B cell (primary cell): ENCODE measurements around the gene LASP1. TPM values are rescaled to one million over a fixed set of nuclear protein-coding genes. Genes with fewer than 3 reads are reported as not detected.

Source experiments
- ATAC-seq: fragments of 200-7000 bp; cut with Tn5 transposase; one replicate; pipeline ENCODE4 v1.10.0; 2021; ENCODE audit warnings: low read depth, mild to moderate bottlenecking, moderate number of reproducible peaks, moderate library complexity
- CTCF ChIA-PET: fragments of 350-600 bp; sonication (Branson Sonifier 250); formaldehyde crosslinking; loops from one replicate; lab custom pipeline; 2021; ENCODE audit warnings: antibody characterized with exemption, inconsistent platforms; lab: Charles Lee
- POLR2A ChIA-PET: fragments of 350-600 bp; sonication (Branson Sonifier 250); formaldehyde crosslinking; loops from one replicate; lab custom pipeline; 2021; ENCODE audit warnings: antibody characterized with exemption; lab: Charles Lee
- DNase-seq: peaks from one replicate; pipeline ENCODE4 v3.0.0; 2013
- H2AFZ ChIP-seq: 2 replicates; pipeline ENCODE4 v1.6.1; 2012; ENCODE audit warnings: mild to moderate bottlenecking, low read depth, low read length; ENCODE audit not compliant: insufficient read depth, poor library complexity, severe bottlenecking
- H3K27ac ChIP-seq, 2 donors: 1 replicate in 1 of 2; 2 replicates in 1 of 2; pipeline ENCODE4 v1.5.1; 2012 to 2013; ENCODE audit warnings: low read length in 2 of 2, mild to moderate bottlenecking in 2 of 2, moderate library complexity in 1 of 2
- H3K27me3 ChIP-seq, 4 experiments: fragments of 200-600 bp in 1 of 4; sonication (generic) in 1 of 4; replicated peaks in 1 of 4; 1 replicate in 2 of 4; 2 replicates in 2 of 4; pipeline versions ENCODE4 v1.6.1 to v1.7.0; 2013 to 2016; ENCODE audit warnings: low read length in 3 of 4, mild to moderate bottlenecking in 2 of 4, mixed read lengths in 1 of 4, moderate library complexity in 1 of 4; ENCODE audit not compliant: insufficient read depth in 4 of 4, control insufficient read depth in 3 of 4; ENCODE audit errors: control extremely low read depth in 1 of 4
- H3K36me3 ChIP-seq, 2 experiments: replicated peaks in 1 of 2; 1 replicate in 1 of 2; 2 replicates in 1 of 2; pipeline versions ENCODE4 v1.6.1 to v1.7.1; 2013; ENCODE audit warnings: low read length in 1 of 2; ENCODE audit not compliant: insufficient read depth in 2 of 2, control insufficient read depth in 1 of 2; ENCODE audit errors: control extremely low read depth in 1 of 2, extremely low read depth in 1 of 2
- H3K4me1 ChIP-seq, 2 donors: fragments of 200-600 bp in 1 of 2; sonication (generic) in 1 of 2; 1 replicate in 1 of 2; 2 replicates in 1 of 2; pipeline versions ENCODE4 v1.5.1 to v1.6.1; 2013 to 2017; ENCODE audit warnings: low read length in 2 of 2; ENCODE audit not compliant: control insufficient read depth in 2 of 2, insufficient read depth in 2 of 2
- H3K4me2 ChIP-seq: replicated peaks from 2 replicates; pipeline ENCODE3; 2012; ENCODE audit warnings: mild to moderate bottlenecking, low read depth, low read length; ENCODE audit not compliant: poor library complexity, severe bottlenecking
- H3K4me3 ChIP-seq, 5 experiments: fragments of 200-600 bp in 1 of 5; sonication (generic) in 1 of 5; 1 replicate in 3 of 5; 2 replicates in 2 of 5; pipeline versions ENCODE4 v1.5.1 to v1.7.0; 2011 to 2016; ENCODE audit warnings: low read length in 4 of 5, mild to moderate bottlenecking in 4 of 5, low read depth in 2 of 5, control low read depth in 1 of 5, moderate library complexity in 1 of 5; ENCODE audit not compliant: insufficient read depth in 1 of 5; ENCODE audit errors: control extremely low read depth in 1 of 5, extremely low read depth in 1 of 5
- H3K79me2 ChIP-seq: fragments of 200-600 bp; sonication (generic); one replicate; pipeline ENCODE4 v1.6.0; 2016; ENCODE audit warnings: low read length; ENCODE audit not compliant: control insufficient read depth, insufficient read depth
- H3K9ac ChIP-seq: fragments of 200-600 bp; sonication (generic); 2 replicates; pipeline ENCODE4 v1.6.1; 2017; ENCODE audit warnings: mild to moderate bottlenecking, low read length, moderate library complexity
- H3K9me3 ChIP-seq, 3 donors: one replicate each; pipeline versions ENCODE4 v1.6.1 to v1.7.1; 2013; ENCODE audit warnings: low read length in 2 of 3; ENCODE audit not compliant: control insufficient read depth in 2 of 3, insufficient read depth in 1 of 3; ENCODE audit errors: control extremely low read depth in 1 of 3
- H4K20me1 ChIP-seq: 2 replicates; pipeline ENCODE4 v1.6.0; 2012; ENCODE audit warnings: mild to moderate bottlenecking, low read length; ENCODE audit not compliant: insufficient read depth, control insufficient read depth, poor library complexity, severe bottlenecking
- H3K27ac Mint-ChIP-seq: one replicate; pipeline ENCODE4 v1.8.0; 2021; ENCODE audit warnings: mixed read lengths
- H3K27me3 Mint-ChIP-seq: one replicate; pipeline ENCODE4 v1.8.0; 2021; ENCODE audit warnings: mixed read lengths
- H3K4me1 Mint-ChIP-seq: one replicate; pipeline ENCODE4 v1.8.0; 2021; ENCODE audit warnings: mixed read lengths
- H3K4me3 Mint-ChIP-seq: one replicate; pipeline ENCODE4 v1.8.0; 2021; ENCODE audit warnings: mixed read lengths
- H3K9me3 Mint-ChIP-seq: one replicate; pipeline ENCODE4 v1.8.0; 2022; ENCODE audit warnings: mixed read lengths; ENCODE audit not compliant: insufficient read depth
- EZH2 ChIP-seq: IDR thresholded peaks from 2 replicates; pipeline ENCODE4 v1.6.1; 2012; ENCODE audit warnings: borderline replicate concordance, low read depth, mild to moderate bottlenecking, moderate library complexity, low read length; ENCODE audit not compliant: insufficient read depth, poor library complexity, severe bottlenecking
- WGBS: methylation state at CpG from one replicate; pipeline ENCODE4 v1.1.5; 2013; ENCODE audit warnings: missing lambda C conversion rate; ENCODE audit not compliant: insufficient coverage; 5-methylcytosine and 5-hydroxymethylcytosine counted together
- intact Hi-C: fragments of 100-400 bp; cut with micrococcal nuclease; formaldehyde crosslinking; loops from one replicate; pipeline ENCODE4 v1.10.0; 2022
- polyA plus RNA-seq: library from polyadenylated mRNA; depleted of rRNA; stranded (reverse); fragments of >200 nt; gene quantifications from 2 replicates; pipeline ENCODE4 v1.2.3, GENCODE V29; 2012
- total RNA-seq, 2 donors: library from RNA; stranded (reverse); fragments of 120-200 nt in 1 of 2; gene quantifications; 1 replicate in 1 of 2; 2 replicates in 1 of 2; pipeline versions ENCODE4 v1.2.3 to v1.2.4, GENCODE V29; 2013 to 2022
- TF ChIP-seq, protein P1 (sequence below): fragments of 200-600 bp; IDR thresholded peaks from one replicate; pipeline ENCODE4 v1.8.0; 2022; ENCODE audit warnings: antibody characterized with exemption, mild to moderate bottlenecking

The LASP1 gene
- total and polyA plus RNA-seq, 2 donors (not counting 1 experiment from before 2014, with no cell fraction given), result 51.6 to 125 TPM

DNA sequence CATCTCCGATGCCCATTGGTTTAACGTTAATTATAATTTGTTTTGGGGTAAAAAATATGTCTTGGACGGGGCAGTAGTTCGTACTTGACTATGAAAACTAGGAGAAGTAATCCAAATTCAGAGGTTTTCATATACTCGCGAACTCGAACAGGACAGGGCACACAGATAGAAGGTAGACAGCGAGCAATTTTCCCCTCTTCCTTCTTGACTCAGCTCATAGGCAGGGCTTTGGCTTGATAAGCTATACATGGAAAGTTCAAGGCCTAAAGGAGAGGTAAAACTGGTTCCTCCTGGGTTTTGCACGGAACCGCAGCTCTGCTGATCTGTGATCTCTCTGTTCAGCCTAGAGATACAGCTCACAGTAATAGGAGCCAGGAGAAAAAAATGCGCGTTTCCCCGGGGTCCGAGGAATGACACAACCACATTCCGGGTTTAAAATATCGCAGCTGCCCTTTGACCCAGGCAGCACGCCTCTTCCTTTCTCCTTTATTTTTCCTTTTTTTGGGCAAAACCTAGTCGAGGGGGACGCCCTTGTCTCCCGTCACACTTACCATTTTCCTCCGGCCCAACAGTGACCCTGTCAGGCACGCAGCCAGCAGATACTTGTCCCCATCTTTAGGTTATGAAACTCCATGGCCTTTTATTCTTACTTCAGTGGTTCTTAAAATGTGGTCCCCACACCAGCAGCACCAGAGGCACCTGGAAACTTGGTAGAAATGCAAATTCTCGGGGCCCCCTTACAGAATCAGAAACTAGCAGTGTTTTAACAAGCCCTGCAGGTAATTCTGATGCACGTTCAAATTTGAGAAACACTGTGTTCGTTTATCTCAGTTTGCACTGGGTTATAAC is 1.7 kb upstream of the LASP1 start:
- H3K9me3 Mint-ChIP-seq, result no peaks in the 10 kb centered on the region
- peak overlapping the region; percentile 99 for H3K4me3 Mint-ChIP-seq
- peaks cover 42 to 55% of the 10 kb centered on the region in 2 donors for H3K4me1 ChIP-seq
- DNase-seq (peak; percentile 61), ATAC-seq (no peak)
- H3K27me3 ChIP-seq, result no peaks in the 10 kb centered on the region
- H3K4me2 ChIP-seq, result peak overlapping the region; percentile 97
- H3K27ac ChIP-seq, result peak overlapping the region; percentile 78 to 87
- ChIA-PET POLR2A (interaction anchor here (0.7 to 4.8 kb wide), 8 partner anchors 15 to 1705 kb away, joined by 4 to 91 read pairs (median 6); partner anchors contain the start of genes PSMB3 and RPL23), CTCF (interaction anchor here (0.6 to 5.5 kb wide), 17 partner anchors 9 to 1473 kb away, joined by 3 to 50 read pairs (median 4); partner anchors contain the start of genes CWC25, PLXDC1, PSMB3 and RPL23)
- H3K9me3 ChIP-seq, result no peaks in the 10 kb centered on the region
- H2AFZ ChIP-seq, result peak overlapping the region; percentile 49
- H3K36me3 ChIP-seq, result no peaks in the 10 kb centered on the region
- no peak for TF ChIP-seq EZH2
- TF ChIP-seq, protein P1, sequence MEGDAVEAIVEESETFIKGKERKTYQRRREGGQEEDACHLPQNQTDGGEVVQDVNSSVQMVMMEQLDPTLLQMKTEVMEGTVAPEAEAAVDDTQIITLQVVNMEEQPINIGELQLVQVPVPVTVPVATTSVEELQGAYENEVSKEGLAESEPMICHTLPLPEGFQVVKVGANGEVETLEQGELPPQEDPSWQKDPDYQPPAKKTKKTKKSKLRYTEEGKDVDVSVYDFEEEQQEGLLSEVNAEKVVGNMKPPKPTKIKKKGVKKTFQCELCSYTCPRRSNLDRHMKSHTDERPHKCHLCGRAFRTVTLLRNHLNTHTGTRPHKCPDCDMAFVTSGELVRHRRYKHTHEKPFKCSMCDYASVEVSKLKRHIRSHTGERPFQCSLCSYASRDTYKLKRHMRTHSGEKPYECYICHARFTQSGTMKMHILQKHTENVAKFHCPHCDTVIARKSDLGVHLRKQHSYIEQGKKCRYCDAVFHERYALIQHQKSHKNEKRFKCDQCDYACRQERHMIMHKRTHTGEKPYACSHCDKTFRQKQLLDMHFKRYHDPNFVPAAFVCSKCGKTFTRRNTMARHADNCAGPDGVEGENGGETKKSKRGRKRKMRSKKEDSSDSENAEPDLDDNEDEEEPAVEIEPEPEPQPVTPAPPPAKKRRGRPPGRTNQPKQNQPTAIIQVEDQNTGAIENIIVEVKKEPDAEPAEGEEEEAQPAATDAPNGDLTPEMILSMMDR, result no peak
- peak overlapping the region; percentile 99 for H3K27ac Mint-ChIP-seq
- 12% methylated on average over 17 of the region's 25 CpGs for WGBS
- H3K9ac ChIP-seq, result peak overlapping the region; percentile 99
- peaks cover 32% of the 10 kb centered on the region for H3K79me2 ChIP-seq
- peak overlapping the region; percentile 43 to 100 (median 100) for H3K4me3 ChIP-seq
- no peaks in the 10 kb centered on the region for H3K27me3 Mint-ChIP-seq
- H4K20me1 ChIP-seq, result peaks cover 29% of the 10 kb centered on the region
- intact Hi-C loops, result loop anchor here (1.0 kb wide), 1 partner anchor 56 kb away; no protein-coding TSS in a partner anchor
- peaks cover 57% of the 10 kb centered on the region for H3K4me1 Mint-ChIP-seq
